Astrocyte (in vitro differentiated cells and primary cell): ENCODE measurements around the gene N4BP2. TPM values are rescaled to one million over a fixed set of nuclear protein-coding genes. Genes with fewer than 3 reads are reported as not detected.
"Not testable (repeated sequence)": the region's sequence is repeated elsewhere in the genome, so short reads cannot be mapped to it uniquely, and the experiment has no call there.

Experiments used
- DNase-seq: peaks from one replicate; pipeline ENCODE4 v3.0.0-alpha.2; 2010; ENCODE audit warnings: low read depth
- FAIRE-seq: peaks from 2 replicates; lab custom pipeline; 2011; peaks lifted over from hg19 to GRCh38; lab: Jason Lieb, UNC
- H2AFZ ChIP-seq: 2 replicates; pipeline ENCODE4 v1.6.0; 2012; ENCODE audit warnings: low read depth, low read length, inconsistent platforms
- H3K27ac ChIP-seq: 2 replicates; pipeline ENCODE4 v1.5.1; 2011; ENCODE audit warnings: low read depth, low read length, inconsistent platforms
- H3K27me3 ChIP-seq: 2 replicates; pipeline ENCODE4 v1.6.0; 2011; ENCODE audit warnings: low read length, inconsistent platforms; ENCODE audit not compliant: insufficient read depth
- H3K36me3 ChIP-seq: 2 replicates; pipeline ENCODE4 v1.5.1; 2011; ENCODE audit warnings: low read length, inconsistent platforms; ENCODE audit not compliant: insufficient read depth
- H3K4me1 ChIP-seq: 2 replicates; pipeline ENCODE4 v1.5.1; 2011; ENCODE audit warnings: low read length, inconsistent platforms; ENCODE audit not compliant: insufficient read depth
- H3K4me2 ChIP-seq: 2 replicates; pipeline ENCODE4 v1.6.0; 2012; ENCODE audit warnings: low read length, inconsistent platforms
- H3K4me3 ChIP-seq: 2 replicates; pipeline ENCODE4 v1.5.1; 2011; ENCODE audit warnings: low read depth, mild to moderate bottlenecking, low read length, inconsistent platforms; ENCODE audit not compliant: insufficient read depth
- H3K79me2 ChIP-seq: 2 replicates; pipeline ENCODE4 v1.6.0; 2012; ENCODE audit warnings: mild to moderate bottlenecking, low read length, inconsistent platforms; ENCODE audit not compliant: insufficient read depth
- H3K9ac ChIP-seq: 2 replicates; pipeline ENCODE4 v1.6.0; 2012; ENCODE audit warnings: mild to moderate bottlenecking, low read length, inconsistent platforms
- H3K9me3 ChIP-seq: 2 replicates; pipeline ENCODE4 v1.5.1; 2012; ENCODE audit warnings: low read depth, mild to moderate bottlenecking, low read length, inconsistent platforms; ENCODE audit not compliant: insufficient read depth
- H4K20me1 ChIP-seq: 2 replicates; pipeline ENCODE4 v1.6.0; 2012; ENCODE audit warnings: low read length, inconsistent platforms; ENCODE audit not compliant: insufficient read depth
- H3K27ac Mint-ChIP-seq: one replicate; pipeline ENCODE4 v1.8.0; 2021; ENCODE audit warnings: mild to moderate bottlenecking, mixed read lengths; ENCODE audit not compliant: unreplicated experiment
- H3K27me3 Mint-ChIP-seq: one replicate; pipeline ENCODE4 v1.8.0; 2021; ENCODE audit warnings: low read depth, mixed read lengths; ENCODE audit not compliant: unreplicated experiment
- H3K36me3 Mint-ChIP-seq: one replicate; pipeline ENCODE4 v1.8.0; 2021; ENCODE audit warnings: low read depth, mixed read lengths; ENCODE audit not compliant: unreplicated experiment
- H3K4me1 Mint-ChIP-seq: one replicate; pipeline ENCODE4 v1.8.0; 2021; ENCODE audit warnings: low read depth, mixed read lengths; ENCODE audit not compliant: unreplicated experiment
- H3K4me3 Mint-ChIP-seq: one replicate; pipeline ENCODE4 v1.8.0; 2021; ENCODE audit warnings: mild to moderate bottlenecking, moderate library complexity, mixed read lengths; ENCODE audit not compliant: unreplicated experiment
- H3K9me3 Mint-ChIP-seq: one replicate; pipeline ENCODE4 v1.8.0; 2021; ENCODE audit warnings: mild to moderate bottlenecking, mixed read lengths; ENCODE audit not compliant: unreplicated experiment
- CTCF ChIP-seq: IDR thresholded peaks from 2 replicates; pipeline ENCODE4 v1.5.1; 2011; ENCODE audit warnings: low read depth, mild to moderate bottlenecking, inconsistent platforms, low read length, moderate library complexity; ENCODE audit not compliant: insufficient read depth
- EZH2 ChIP-seq: IDR thresholded peaks from 2 replicates; pipeline ENCODE4 v1.6.1; 2012; ENCODE audit warnings: mild to moderate bottlenecking, low read length, inconsistent platforms; ENCODE audit not compliant: insufficient read depth
- total RNA-seq: library from RNA; stranded (reverse); gene quantifications from 2 replicates; pipeline ENCODE4 v1.2.1, GENCODE V29; 2021

Gene N4BP2
- total RNA-seq, 1 donor from 2014 or later = 14.5 TPM

- not testable (repeated sequence) for H3K4me2 ChIP-seq, H3K4me1 Mint-ChIP-seq
Observed at GRCh38 chr4:40024049-40024448, 32.6 kb upstream of the N4BP2 start.

GRCh38 chr4:40032785-40033184, 23.9 kb upstream of the N4BP2 start:
- no peaks in the 10 kb centered on the region for H3K4me1 ChIP-seq
- no peaks in the 10 kb centered on the region for H3K79me2 ChIP-seq
- no peak overlapping the region for H3K4me2 ChIP-seq
- Mint-ChIP-seq H3K36me3 (no peaks in the 10 kb centered on the region), H3K27me3 (peaks cover 2% of the 10 kb centered on the region), H3K4me1 (no peaks in the 10 kb centered on the region), H3K9me3 (no peaks in the 10 kb centered on the region), H3K4me3 (no peak overlapping the region), H3K27ac (no peak overlapping the region)
- TF ChIP-seq EZH2 (no peak), CTCF (no peak)
- H3K4me3 ChIP-seq = no peak overlapping the region
- H3K27me3 ChIP-seq = no peaks in the 10 kb centered on the region
- no peaks in the 10 kb centered on the region for H3K9me3 ChIP-seq
- H3K27ac ChIP-seq = no peak overlapping the region
- no peak overlapping the region for H2AFZ ChIP-seq
- no peak for DNase-seq
- no peak for FAIRE-seq
- H3K36me3 ChIP-seq = no peaks in the 10 kb centered on the region
- H4K20me1 ChIP-seq = no peaks in the 10 kb centered on the region
- no peak overlapping the region for H3K9ac ChIP-seq

More at GRCh38 chr4:40024049-40024448, 32.6 kb upstream of the N4BP2 start:
- not testable (repeated sequence) for H3K27ac ChIP-seq, H3K36me3 Mint-ChIP-seq, FAIRE-seq, H3K9ac ChIP-seq, H3K27me3 Mint-ChIP-seq, H3K9me3 Mint-ChIP-seq, H3K4me3 Mint-ChIP-seq, H2AFZ ChIP-seq, H3K9me3 ChIP-seq, H3K4me3 ChIP-seq, H3K27me3 ChIP-seq, DNase-seq, H3K36me3 ChIP-seq, H4K20me1 ChIP-seq, H3K27ac Mint-ChIP-seq, H3K79me2 ChIP-seq, H3K4me1 ChIP-seq

- Histone ChIP-seq H3K27ac (no peak overlapping the region), H3K9me3 (no peaks in the 10 kb centered on the region), H3K79me2 (no peaks in the 10 kb centered on the region), H3K4me3 (no peak overlapping the region), H3K4me2 (no peak overlapping the region), H3K27me3 (no peaks in the 10 kb centered on the region), H2AFZ (no peak overlapping the region), H3K4me1 (peaks cover 1% of the 10 kb centered on the region), H3K9ac (no peak overlapping the region), H3K36me3 (no peaks in the 10 kb centered on the region), H4K20me1 (no peaks in the 10 kb centered on the region)
- Mint-ChIP-seq H3K4me3 (no peak overlapping the region), H3K4me1 (no peaks in the 10 kb centered on the region), H3K27me3 (no peaks in the 10 kb centered on the region), H3K36me3 (no peaks in the 10 kb centered on the region), H3K9me3 (no peaks in the 10 kb centered on the region), H3K27ac (no peak overlapping the region)
- TF ChIP-seq CTCF (no peak), EZH2 (no peak)
- DNase-seq (no peak), FAIRE-seq (no peak)
Observed at GRCh38 chr4:40033613-40034012, 23.0 kb upstream of the N4BP2 start.
